DOHH2 (cell line): ENCODE results near the gene ETHE1.

Source experiments
- EZH2phosphoT487 ChIP-seq: fragments of 200-600 bp; sonication (generic); IDR thresholded peaks from 2 replicates; pipeline ENCODE4 v1.6.1; 2017; ENCODE audit warnings: borderline replicate concordance, mild to moderate bottlenecking, antibody characterized with exemption, low read length, moderate library complexity, mixed read lengths
- TF ChIP-seq, protein P1 (sequence below): fragments of 200-600 bp; sonication (generic); IDR thresholded peaks from one replicate; pipeline ENCODE4 v1.5.1; 2014; ENCODE audit warnings: antibody characterized with exemption, mild to moderate bottlenecking, low read depth, low read length; ENCODE audit not compliant: poor library complexity, severe bottlenecking

DNA sequence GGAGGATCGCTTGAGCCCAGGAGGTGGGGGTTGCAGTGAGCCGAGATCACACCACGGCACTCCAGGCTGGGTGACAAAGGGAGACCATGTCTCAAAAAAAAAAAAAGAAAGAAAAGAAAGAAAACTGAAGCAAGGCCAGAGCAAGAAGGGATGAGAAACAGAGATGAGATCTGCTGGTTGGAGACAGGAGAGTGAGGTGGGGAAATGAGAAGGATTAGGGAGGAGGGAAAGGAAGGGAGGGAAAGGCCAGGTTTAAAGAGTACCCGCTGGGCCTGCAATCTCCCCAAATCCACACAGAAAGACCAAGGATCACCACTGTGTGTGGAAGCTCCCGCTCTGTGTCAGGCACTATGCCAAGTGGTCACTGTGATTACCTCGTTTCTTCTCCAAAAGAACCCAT, 45.3 kb downstream of the ETHE1 start:
- TF ChIP-seq, protein P1, sequence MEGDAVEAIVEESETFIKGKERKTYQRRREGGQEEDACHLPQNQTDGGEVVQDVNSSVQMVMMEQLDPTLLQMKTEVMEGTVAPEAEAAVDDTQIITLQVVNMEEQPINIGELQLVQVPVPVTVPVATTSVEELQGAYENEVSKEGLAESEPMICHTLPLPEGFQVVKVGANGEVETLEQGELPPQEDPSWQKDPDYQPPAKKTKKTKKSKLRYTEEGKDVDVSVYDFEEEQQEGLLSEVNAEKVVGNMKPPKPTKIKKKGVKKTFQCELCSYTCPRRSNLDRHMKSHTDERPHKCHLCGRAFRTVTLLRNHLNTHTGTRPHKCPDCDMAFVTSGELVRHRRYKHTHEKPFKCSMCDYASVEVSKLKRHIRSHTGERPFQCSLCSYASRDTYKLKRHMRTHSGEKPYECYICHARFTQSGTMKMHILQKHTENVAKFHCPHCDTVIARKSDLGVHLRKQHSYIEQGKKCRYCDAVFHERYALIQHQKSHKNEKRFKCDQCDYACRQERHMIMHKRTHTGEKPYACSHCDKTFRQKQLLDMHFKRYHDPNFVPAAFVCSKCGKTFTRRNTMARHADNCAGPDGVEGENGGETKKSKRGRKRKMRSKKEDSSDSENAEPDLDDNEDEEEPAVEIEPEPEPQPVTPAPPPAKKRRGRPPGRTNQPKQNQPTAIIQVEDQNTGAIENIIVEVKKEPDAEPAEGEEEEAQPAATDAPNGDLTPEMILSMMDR, result no peak
- no peak for TF ChIP-seq EZH2phosphoT487
